ENCODE data around the gene IER3.

The IER3 gene

GRCh38 chr6:30703821-30704220, 40.5 kb downstream of the IER3 start:
- no peak for DNase-seq (ENCODE audit: low spot score)

- no peak for DNase-seq (ENCODE audit: low spot score)
Observed at GRCh38 chr6:30703011-30703410, 41.3 kb downstream of the IER3 start.

GRCh38 chr6:30700340-30700739, 44.0 kb downstream of the IER3 start:
- DNase-seq (ENCODE audit: low spot score): no peak

GRCh38 chr6:30696432-30696831, 47.9 kb downstream of the IER3 start:
- no peak for DNase-seq (ENCODE audit: low spot score)

Measured in putamen (tissue), 1 donor.